Ovary (tissue), 3 donors: ENCODE data around the gene STK32C.

Source experiments
- EP300 ChIP-seq: sonication (generic); formaldehyde crosslinking; IDR thresholded peaks from one replicate; pipeline ENCODE4 v1.6.1; 2017; ENCODE audit warnings: antibody characterized with exemption
- POLR2A ChIP-seq: fragments of 450-650 bp; IDR thresholded peaks from one replicate; pipeline ENCODE4 v1.6.1; 2017; ENCODE audit warnings: antibody characterized with exemption, mild to moderate bottlenecking, moderate library complexity
- TF ChIP-seq, protein P1 (sequence below), 3 donors: fragments of 450-650 bp in 2 of 3; fragments of 200-600 bp in 1 of 3; IDR thresholded peaks; one replicate each; pipeline versions ENCODE4 v1.5.1 to v1.8.0; 2016 to 2022; ENCODE audit warnings: antibody characterized with exemption in 3 of 3, mild to moderate bottlenecking in 1 of 3
- donor health status: DM: no; HTN: no; CAD: no.

DNA sequence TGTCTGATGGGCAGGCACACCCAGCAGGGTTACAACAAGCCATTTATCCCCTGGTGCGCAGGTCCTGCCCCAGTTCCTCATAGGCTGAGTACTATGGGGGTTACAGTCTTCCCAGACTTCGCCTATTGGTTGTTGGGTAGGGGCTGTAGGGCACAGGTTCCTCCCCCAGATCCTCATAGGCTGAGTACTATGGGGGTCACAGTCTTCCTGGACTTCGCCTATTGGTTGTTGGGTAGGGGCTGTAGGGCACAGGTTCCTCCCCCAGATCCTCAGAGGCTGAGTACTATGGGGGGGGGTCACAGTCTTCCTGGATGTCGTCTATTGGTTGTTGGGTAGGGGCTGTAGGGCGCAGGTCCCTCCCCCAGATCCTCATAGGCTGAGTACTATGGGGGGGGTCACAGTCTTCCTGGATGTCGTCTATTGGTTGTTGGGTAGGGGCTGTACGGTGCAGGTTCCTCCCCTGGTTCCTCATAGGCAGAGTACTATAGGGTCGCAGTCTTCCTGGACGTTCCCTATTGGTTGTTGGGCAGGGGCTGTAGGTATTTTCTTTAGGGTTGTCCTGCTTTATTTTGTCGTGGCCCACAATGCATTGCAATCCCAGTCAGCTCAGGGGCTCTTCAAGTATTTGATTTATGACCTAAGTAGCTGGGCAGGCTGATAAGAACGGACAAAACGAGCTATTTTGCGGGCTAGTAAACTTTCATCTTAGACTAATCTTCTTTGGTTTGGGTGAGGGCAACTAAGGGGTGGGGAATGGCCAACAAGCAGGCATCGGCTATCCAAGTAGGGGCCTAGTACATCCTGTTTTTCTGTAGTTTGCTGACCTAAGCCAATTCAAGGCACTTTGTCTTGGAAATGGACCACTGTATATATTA is 27.7 kb upstream of the STK32C start:
- TF ChIP-seq, protein P1, sequence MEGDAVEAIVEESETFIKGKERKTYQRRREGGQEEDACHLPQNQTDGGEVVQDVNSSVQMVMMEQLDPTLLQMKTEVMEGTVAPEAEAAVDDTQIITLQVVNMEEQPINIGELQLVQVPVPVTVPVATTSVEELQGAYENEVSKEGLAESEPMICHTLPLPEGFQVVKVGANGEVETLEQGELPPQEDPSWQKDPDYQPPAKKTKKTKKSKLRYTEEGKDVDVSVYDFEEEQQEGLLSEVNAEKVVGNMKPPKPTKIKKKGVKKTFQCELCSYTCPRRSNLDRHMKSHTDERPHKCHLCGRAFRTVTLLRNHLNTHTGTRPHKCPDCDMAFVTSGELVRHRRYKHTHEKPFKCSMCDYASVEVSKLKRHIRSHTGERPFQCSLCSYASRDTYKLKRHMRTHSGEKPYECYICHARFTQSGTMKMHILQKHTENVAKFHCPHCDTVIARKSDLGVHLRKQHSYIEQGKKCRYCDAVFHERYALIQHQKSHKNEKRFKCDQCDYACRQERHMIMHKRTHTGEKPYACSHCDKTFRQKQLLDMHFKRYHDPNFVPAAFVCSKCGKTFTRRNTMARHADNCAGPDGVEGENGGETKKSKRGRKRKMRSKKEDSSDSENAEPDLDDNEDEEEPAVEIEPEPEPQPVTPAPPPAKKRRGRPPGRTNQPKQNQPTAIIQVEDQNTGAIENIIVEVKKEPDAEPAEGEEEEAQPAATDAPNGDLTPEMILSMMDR (IDR thresholded peaks at IDR 0.05) = no peak
- no peak for TF ChIP-seq POLR2A
- TF ChIP-seq EP300 = no peak
